HepG2 (cell line): ENCODE data around the gene CARHSP1. TPM values are rescaled to one million over a fixed set of nuclear protein-coding genes. Genes with fewer than 3 reads are reported as not detected.
A peak's percentile ranks its signal among the peaks of the same experiment; 100 is the strongest.

Source experiments
- ATM ChIP-seq: fragments of 450-650 bp; IDR thresholded peaks from 2 replicates; pipeline ENCODE4 v1.7.1; 2017; ENCODE audit warnings: mild to moderate bottlenecking, borderline replicate concordance
- CHCHD3 ChIP-seq: sonication (generic); formaldehyde crosslinking; IDR thresholded peaks from 2 replicates; pipeline ENCODE4 v1.8.0; 2022; ENCODE audit warnings: mild to moderate bottlenecking, missing genetic modification reagents, moderate library complexity
- DPF2 ChIP-seq: sonication (generic); formaldehyde crosslinking; IDR thresholded peaks from 2 replicates; pipeline ENCODE4 v1.4.0; 2020; ENCODE audit warnings: mild to moderate bottlenecking, low read depth, missing genetic modification reagents, borderline replicate concordance
- EED ChIP-seq: sonication (generic); formaldehyde crosslinking; IDR thresholded peaks from 2 replicates; pipeline ENCODE4 v1.5.0; 2020; ENCODE audit warnings: mild to moderate bottlenecking, missing genetic modification reagents
- EP300 ChIP-seq, 3 experiments: sonication (generic) in 1 of 3; formaldehyde crosslinking in 1 of 3; IDR thresholded peaks; 2 replicates each; pipeline versions ENCODE4 v1.5.1 to v1.6.1; 2011 to 2020; ENCODE audit warnings: low read depth in 2 of 3, low read length in 2 of 3, borderline replicate concordance in 1 of 3, improper control_type of control experiment in 1 of 3, mild to moderate bottlenecking in 1 of 3, missing genetic modification reagents in 1 of 3, moderate library complexity in 1 of 3
- FOXP1 ChIP-seq, 2 experiments: fragments of 450-650 bp in 1 of 2; IDR thresholded peaks; 2 replicates each; pipeline ENCODE4 v1.6.1; 2017 to 2018; ENCODE audit warnings: antibody characterized with exemption in 1 of 2
- HOXA3 ChIP-seq: sonication (generic); formaldehyde crosslinking; IDR thresholded peaks from 2 replicates; pipeline ENCODE4 v1.5.0; 2020; ENCODE audit warnings: missing genetic modification reagents
- KAT2B ChIP-seq: fragments of 150-350 bp; IDR thresholded peaks from 2 replicates; pipeline ENCODE4 v1.6.1; 2014; ENCODE audit warnings: low read depth, low read length, borderline replicate concordance
- KDM5A ChIP-seq: fragments of 200-600 bp; sonication (generic); IDR thresholded peaks from 2 replicates; pipeline ENCODE4 v1.7.0; 2018; ENCODE audit warnings: antibody characterized with exemption, mild to moderate bottlenecking, low read length, borderline replicate concordance
- LCORL ChIP-seq, 2 experiments: fragments of 450-650 bp in 1 of 2; sonication (generic) in 1 of 2; formaldehyde crosslinking in 1 of 2; IDR thresholded peaks; 2 replicates each; pipeline versions ENCODE4 v1.5.0 to v1.6.1; 2017 to 2020; ENCODE audit warnings: antibody characterized with exemption in 1 of 2, missing genetic modification reagents in 1 of 2
- MED1 ChIP-seq: sonication (generic); formaldehyde crosslinking; IDR thresholded peaks from 2 replicates; pipeline ENCODE4 v1.4.0; 2020; ENCODE audit warnings: missing genetic modification reagents
- MYPOP ChIP-seq: sonication (generic); formaldehyde crosslinking; IDR thresholded peaks from 2 replicates; pipeline ENCODE4 v1.8.1; 2023; ENCODE audit warnings: mild to moderate bottlenecking, moderate library complexity, missing genetic modification reagents
- SMARCC2 ChIP-seq: fragments of 450-650 bp; IDR thresholded peaks from 2 replicates; pipeline ENCODE4 v1.6.1; 2017; ENCODE audit warnings: antibody characterized with exemption, mild to moderate bottlenecking
- SP5 ChIP-seq: IDR thresholded peaks from 2 replicates; pipeline ENCODE4 v1.6.1; 2016; ENCODE audit warnings: low read depth, borderline replicate concordance
- TBL1XR1 ChIP-seq: fragments of 150-350 bp; IDR thresholded peaks from 2 replicates; pipeline ENCODE4 v1.6.1; 2014; ENCODE audit warnings: borderline replicate concordance, low read length; ENCODE audit not compliant: partially characterized antibody
- THRA ChIP-seq: sonication (generic); formaldehyde crosslinking; IDR thresholded peaks from 2 replicates; pipeline ENCODE4 v1.4.0; 2020; ENCODE audit warnings: missing genetic modification reagents, borderline replicate concordance
- ZNF143 ChIP-seq: sonication (generic); formaldehyde crosslinking; IDR thresholded peaks from 2 replicates; pipeline ENCODE4 v1.4.0; 2020; ENCODE audit warnings: missing genetic modification reagents
- ZNF160 ChIP-seq: sonication (generic); formaldehyde crosslinking; IDR thresholded peaks from 2 replicates; pipeline ENCODE4 v1.8.0; 2022; ENCODE audit warnings: mild to moderate bottlenecking, inconsistent platforms, missing genetic modification reagents
- ZNF274 ChIP-seq: sonication (generic); formaldehyde crosslinking; IDR thresholded peaks from 2 replicates; pipeline ENCODE4 v1.5.1; 2020; ENCODE audit warnings: mild to moderate bottlenecking, missing genetic modification reagents
- ZNF563 ChIP-seq: sonication (generic); formaldehyde crosslinking; IDR thresholded peaks from 2 replicates; pipeline ENCODE4 v1.8.0; 2022; ENCODE audit warnings: mild to moderate bottlenecking, moderate library complexity, missing genetic modification reagents
- ZNF598 ChIP-seq: sonication (generic); formaldehyde crosslinking; IDR thresholded peaks from 2 replicates; pipeline ENCODE4 v1.5.1; 2020; ENCODE audit warnings: mild to moderate bottlenecking, missing genetic modification reagents, borderline replicate concordance
- ZNF678 ChIP-seq: sonication (generic); formaldehyde crosslinking; IDR thresholded peaks from 2 replicates; pipeline ENCODE4 v1.4.0; 2020; ENCODE audit warnings: mild to moderate bottlenecking, missing genetic modification reagents
- ZNF747 ChIP-seq: sonication (generic); formaldehyde crosslinking; IDR thresholded peaks from 2 replicates; pipeline ENCODE4 v1.8.1; 2023; ENCODE audit warnings: missing genetic modification reagents, mild to moderate bottlenecking, borderline replicate concordance
- polyA plus RNA-seq, 8 experiments: library from polyadenylated mRNA; depleted of rRNA in 3 of 8; stranded (reverse) in 7 of 8; unstranded in 1 of 8; fragments of >200 nt; fragmentation: Illumina TruSeq in 4 of 8; extraction: Trizol in 4 of 8; gene quantifications; 2 replicates each; pipeline versions ENCODE4 v1.2.1 to v1.2.3, GENCODE V29; 2011 to 2016; ENCODE audit warnings: low read depth in 4 of 8, missing spikeins in 1 of 8, mixed read lengths in 1 of 8; ENCODE audit not compliant: insufficient read depth in 1 of 8
- total RNA-seq, 5 experiments: library from RNA; depleted of rRNA; stranded (reverse); fragments of >200 nt; fragmentation: Illumina TruSeq; extraction: Trizol; gene quantifications; 2 replicates each; pipeline ENCODE4 v1.2.3, GENCODE V29; 2016; ENCODE audit warnings: low read depth in 1 of 5
- TF ChIP-seq, protein P1 (sequence below): sonication (generic); formaldehyde crosslinking; IDR thresholded peaks from 2 replicates; pipeline ENCODE4 v1.9.0; 2021; ENCODE audit warnings: missing genetic modification reagents, mild to moderate bottlenecking, borderline replicate concordance

Gene CARHSP1
- total and polyA plus RNA-seq, 2 of the 13 experiments (the other 11 are each of a cell fraction or from before 2014, with no cell fraction given) = 173 to 345 TPM

DNA sequence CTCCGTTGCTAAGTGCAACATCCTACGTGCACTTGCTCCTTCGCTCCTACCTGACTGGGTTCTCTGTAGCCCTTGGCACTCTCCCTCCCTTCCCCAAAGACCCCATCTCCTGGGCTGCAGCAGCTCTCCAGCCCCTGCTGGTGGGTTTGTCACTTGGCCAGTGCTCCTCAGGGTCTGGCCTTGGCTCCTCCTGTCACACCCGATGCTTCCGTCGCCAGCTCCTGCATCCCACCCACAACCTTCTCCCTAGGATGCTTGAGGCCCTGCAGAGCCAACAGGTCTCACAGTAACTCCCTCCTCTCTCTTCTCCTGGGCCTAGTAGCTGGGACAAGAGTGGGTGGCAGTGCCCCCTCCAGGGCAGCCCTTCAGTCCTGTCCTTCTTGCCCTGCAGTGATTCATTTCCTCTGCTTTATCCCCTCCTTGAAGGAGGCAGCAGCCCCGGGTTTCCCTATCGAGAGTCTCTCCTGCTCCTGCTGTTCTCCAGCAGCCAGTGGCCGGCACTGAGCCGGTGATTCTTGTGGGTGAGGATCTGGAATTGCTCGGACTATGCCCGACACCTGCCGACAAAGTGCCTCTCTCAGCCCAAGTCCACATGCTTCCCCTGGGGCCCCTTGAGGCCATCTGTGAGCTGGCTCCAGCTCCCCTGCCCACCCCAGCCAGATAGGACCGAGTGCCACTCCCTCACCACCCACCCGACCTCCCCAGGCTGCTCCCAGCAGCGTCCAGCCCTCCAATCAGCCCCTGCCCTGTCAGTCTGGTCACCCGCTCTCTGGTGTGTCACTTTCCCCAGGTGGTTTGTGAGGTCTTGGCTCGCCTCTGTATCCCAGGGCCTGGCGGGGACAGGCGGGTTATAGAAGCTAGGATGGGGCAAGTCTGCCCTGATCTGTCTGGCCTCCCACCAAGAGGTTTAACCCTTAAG lies 17.1 kb upstream of the CARHSP1 start (continued):
- no peak for TF ChIP-seq EP300 (IDR thresholded peaks at IDR 0.05; ENCODE audit: low read depth in 2 of 2, low read length in 2 of 2)
- no peak for TF ChIP-seq EP300 (CRISPR knock-in tag; IDR thresholded peaks at IDR 0.05; ENCODE audit: borderline replicate concordance)
- TF ChIP-seq MYPOP (CRISPR knock-in tag) = peak; percentile 6; the same call in 1 of the 2 replicates
- TF ChIP-seq KDM5A = no peak
- peak; percentile 21; the same call in 1 of the 2 replicates for TF ChIP-seq ZNF143
- no peak for TF ChIP-seq FOXP1 (IDR thresholded peaks at IDR 0.05)
- no peak for TF ChIP-seq FOXP1 (CRISPR knock-in tag; IDR thresholded peaks at IDR 0.05)
- TF ChIP-seq THRA (CRISPR knock-in tag) = peak; percentile 15; the same call in 1 of the 2 replicates
- TF ChIP-seq HOXA3 (CRISPR knock-in tag) = peak; percentile 25; the same call in 1 of the 2 replicates
- TF ChIP-seq KAT2B = no peak
- no peak for TF ChIP-seq CHCHD3 (CRISPR knock-in tag)
- TF ChIP-seq ZNF747 (CRISPR knock-in tag) = no peak
- no peak for TF ChIP-seq EED (CRISPR knock-in tag)
- no peak for TF ChIP-seq LCORL (IDR thresholded peaks at IDR 0.05)
- TF ChIP-seq LCORL (CRISPR knock-in tag; IDR thresholded peaks at IDR 0.05) = peak; percentile 33; the same call in 1 of the 2 replicates
- TF ChIP-seq SMARCC2 = no peak
- TF ChIP-seq ZNF678 (CRISPR knock-in tag) = no peak
- peak; percentile 71; the same call in 1 of the 2 replicates for TF ChIP-seq ZNF598 (CRISPR knock-in tag)
- TF ChIP-seq, protein P1, sequence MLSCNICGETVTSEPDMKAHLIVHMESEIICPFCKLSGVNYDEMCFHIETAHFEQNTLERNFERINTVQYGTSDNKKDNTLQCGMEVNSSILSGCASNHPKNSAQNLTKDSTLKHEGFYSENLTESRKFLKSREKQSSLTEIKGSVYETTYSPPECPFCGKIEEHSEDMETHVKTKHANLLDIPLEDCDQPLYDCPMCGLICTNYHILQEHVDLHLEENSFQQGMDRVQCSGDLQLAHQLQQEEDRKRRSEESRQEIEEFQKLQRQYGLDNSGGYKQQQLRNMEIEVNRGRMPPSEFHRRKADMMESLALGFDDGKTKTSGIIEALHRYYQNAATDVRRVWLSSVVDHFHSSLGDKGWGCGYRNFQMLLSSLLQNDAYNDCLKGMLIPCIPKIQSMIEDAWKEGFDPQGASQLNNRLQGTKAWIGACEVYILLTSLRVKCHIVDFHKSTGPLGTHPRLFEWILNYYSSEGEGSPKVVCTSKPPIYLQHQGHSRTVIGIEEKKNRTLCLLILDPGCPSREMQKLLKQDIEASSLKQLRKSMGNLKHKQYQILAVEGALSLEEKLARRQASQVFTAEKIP = no peak
- peak; percentile 24; the same call in 1 of the 2 replicates for TF ChIP-seq MED1 (CRISPR knock-in tag)
- 0 out of 2 replicates have a peak, but pooled peaks have one; percentile 21 for TF ChIP-seq ZNF160 (CRISPR knock-in tag)
- TF ChIP-seq DPF2 (CRISPR knock-in tag) = no peak
- peak; percentile 81; the same call in 1 of the 2 replicates for TF ChIP-seq ZNF563 (CRISPR knock-in tag)
- no peak; the same call in 1 of the 2 replicates for TF ChIP-seq SP5
- peak; percentile 32; the same call in 1 of the 2 replicates for TF ChIP-seq ZNF274 (CRISPR knock-in tag)
- no peak for TF ChIP-seq TBL1XR1
- TF ChIP-seq ATM = no peak
